ENCODE data around the gene MRM2.

MRM2 gene

DNA sequence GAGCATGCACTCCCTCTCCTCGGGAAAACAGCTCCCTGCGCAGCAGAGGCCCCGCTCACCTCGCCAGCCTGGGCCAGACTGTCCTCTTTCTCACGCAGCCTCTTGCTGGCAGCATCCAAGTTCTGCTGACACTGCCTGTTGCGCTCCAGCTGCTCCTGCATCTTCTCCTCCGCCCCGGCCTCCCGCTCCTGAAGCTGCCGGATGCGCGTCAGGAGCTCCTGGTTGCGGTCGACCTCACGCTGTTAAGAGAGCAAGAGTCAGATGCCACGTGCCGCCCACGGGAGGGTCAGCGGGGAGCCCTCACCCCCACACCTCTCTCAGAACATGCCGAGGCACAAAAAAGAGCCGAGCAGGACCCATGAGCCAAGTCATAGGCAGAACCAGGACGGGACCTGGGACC, 19.5 kb downstream of the MRM2 start:
- DNase-seq (ENCODE audit: low read depth), result no peak

DNA sequence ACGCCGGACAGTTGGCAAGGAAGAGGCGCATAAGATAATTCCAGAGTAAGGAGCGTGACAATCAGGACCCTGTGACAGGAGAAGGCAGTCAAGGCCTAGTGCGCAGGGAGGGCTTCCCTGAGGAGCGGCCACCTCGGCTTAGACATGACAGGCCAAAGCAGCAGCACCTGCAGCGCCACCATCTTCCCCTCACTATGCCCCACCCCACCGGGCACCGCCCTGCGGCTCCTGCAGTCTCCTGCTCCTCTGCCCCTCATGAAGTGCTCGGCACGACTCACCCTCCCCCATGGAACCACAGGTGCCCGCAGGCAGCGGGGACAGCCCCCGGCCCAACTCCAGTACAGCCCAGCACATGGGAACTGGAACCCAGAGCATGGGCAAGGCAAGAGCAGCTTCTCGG, 21.1 kb downstream of the MRM2 start:
- no peak for DNase-seq (ENCODE audit: low read depth)

DNA sequence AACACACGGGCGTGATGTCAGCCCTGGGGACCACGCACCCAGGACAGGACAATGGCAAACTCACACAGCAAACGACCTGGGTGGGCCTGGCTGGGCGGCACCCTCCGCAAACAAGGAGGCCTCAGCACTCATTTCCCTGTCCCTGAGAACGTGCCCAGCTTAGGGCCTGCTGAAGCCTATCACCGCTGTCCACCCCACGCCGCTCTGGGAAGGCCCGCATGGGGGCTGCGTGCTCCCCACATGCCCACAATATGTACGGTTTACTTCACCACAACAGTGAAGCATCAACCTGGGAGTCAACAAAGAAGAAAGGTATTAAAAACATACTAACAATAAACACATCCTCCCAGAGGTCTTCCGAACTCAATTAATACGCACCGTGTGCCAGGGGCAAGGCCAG, 21.5 kb downstream of the MRM2 start:
- DNase-seq (ENCODE audit: low read depth), result no peak

DNA sequence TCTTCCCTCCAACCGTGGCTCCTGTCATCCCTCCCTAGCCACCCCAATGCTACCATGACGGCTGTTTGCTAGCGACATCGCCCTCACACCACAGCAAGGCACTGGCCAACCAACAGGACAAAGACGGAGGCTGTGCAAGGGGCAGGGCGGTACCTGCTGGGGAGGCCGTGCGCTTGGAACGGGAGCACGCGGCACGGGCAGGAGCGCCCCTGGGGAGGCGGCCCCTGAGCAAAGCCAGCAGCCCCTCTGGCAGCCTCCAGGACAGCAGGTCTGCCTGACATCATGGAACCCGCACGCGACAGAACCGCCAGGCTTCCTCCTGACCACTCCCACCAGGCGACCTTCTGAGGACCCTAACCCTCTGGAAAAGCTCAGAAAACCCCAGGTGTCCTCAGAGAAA, 22.0 kb downstream of the MRM2 start:
- no peak for DNase-seq (ENCODE audit: low read depth)

DNA sequence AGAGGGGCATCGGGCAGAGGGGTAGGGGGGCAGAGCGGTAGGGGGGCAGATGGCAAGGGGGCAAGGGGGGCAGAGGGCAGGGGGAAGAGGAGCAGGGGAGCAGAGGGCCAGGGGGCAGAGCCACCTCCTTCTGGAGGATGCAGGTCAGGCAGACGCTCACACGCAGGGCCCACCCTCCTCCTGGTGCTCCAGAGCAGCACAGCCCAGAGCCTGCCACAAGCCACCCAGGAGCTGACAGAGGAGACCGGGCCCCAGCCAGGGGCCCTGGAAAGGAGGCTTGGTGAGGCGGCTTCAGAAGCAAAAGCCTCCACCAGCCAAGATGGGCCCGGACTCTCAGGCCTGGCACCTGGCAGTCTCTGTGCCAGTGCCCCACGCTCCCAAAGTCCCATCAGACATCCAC, 22.4 kb downstream of the MRM2 start:
- DNase-seq (ENCODE audit: low read depth), result no peak

DNA sequence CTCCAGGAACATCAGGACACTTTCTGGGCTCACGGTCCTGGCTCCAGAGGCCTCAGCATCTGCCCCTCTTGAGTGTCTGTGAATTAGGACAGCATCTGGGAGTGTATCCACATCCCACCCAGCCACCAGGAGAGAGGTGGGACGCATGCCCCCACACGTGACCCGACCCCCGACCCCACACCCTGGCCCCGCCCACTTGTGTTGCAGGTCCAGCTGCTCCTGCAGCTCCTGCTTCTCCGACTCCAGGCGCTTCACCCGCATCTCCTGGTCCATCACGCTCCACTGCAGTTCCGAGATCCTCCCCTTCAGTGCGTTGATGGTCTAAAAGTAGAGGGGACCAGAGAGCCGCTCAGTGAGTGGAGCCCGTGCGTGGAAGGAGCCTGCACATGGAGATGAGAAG, 22.9 kb downstream of the MRM2 start:
- no peak for DNase-seq (ENCODE audit: low read depth)

DNA sequence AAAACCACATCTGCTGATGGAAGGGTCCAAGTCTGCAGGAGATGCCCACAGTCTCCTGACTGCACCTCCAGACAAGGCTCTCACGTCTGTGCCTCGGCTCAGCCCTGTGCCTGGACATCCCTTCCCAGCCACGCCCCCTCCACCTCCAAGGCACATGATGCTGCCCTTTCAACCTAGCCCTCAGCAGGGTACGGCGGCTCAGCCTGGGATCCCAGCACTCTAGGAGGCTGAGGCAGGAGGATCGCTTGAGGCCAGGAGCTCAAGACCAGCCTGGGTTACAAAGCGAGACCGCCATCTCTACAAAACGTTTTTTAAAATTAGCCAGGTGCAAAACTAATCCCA, 23.6 kb downstream of the MRM2 start:
- DNase-seq (ENCODE audit: low read depth), result no peak

DNA sequence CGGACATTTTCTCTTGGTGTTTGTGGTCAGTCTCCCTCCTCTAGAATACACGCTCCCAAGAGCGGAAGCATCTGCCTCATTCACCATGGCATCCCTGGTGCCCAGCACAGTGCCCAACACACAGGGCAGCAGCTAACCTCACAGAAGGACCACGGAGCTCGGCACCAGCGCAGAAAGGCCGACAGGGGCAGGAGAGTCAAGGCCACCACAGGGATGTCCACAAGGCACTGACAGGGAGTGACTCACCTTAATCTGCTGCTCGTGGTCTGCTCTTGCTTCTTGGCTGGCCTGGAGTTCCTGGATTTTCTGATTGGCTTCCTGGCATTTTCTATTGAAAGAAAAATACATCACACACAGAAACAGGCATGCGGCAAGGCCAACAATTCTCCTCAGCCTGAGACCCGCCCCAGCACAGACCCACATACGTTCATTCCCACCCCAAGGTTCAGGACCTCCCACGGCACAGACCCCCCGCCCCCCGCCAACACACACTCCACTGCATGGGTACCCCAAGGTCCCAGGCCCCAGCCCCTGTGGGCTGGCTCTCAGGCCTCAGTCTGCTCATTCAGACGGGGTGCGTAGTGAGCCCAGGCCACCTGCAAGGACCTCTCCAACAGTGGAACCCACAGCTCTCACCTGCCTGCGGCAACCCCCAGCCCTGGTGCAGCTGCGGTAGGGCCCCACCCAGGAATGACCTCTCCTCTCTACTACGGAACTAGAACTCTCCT, 24.1 kb downstream of the MRM2 start:
- no peak for DNase-seq (ENCODE audit: low read depth)

DNA sequence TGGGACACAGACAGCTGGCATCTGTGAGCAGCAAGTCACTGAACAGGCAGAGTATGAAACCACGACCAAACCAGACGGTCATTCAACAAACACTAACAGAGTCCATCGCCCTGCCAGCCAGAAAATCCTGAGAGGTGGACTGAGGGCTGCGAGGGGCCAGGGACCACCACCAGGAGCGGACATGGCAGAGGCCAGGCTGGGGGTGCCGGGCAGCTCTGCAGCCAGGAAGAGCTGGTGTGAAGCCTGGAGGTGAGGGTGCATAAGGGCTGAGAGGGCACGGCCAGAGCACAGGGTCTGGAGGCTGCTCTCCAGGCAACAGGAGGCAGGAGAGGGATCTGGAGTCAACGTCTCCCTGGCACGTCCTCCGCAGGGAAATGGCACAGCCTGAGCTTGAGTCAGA, 24.8 kb downstream of the MRM2 start:
- DNase-seq (ENCODE audit: low read depth), result no peak

DNA sequence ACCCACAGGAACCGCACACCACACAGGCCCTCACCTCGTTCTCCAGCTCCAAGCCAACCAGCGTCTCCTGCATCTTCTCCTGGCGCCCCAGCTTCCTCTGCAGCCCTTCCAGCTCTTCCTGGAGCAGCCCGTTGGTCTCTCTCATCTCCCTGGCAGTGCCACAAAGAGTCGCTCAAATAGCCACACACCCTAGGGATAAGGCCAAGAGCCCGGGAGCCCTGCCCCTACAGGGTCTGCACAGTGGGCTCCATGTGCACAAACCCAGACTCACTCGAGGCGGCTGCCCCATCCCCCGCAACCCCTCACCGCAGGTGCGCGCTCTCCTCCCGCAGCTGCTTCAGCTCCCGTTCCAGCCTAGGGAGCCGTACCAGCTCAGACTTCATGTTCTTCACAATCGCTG, 26.2 kb downstream of the MRM2 start:
- DNase-seq (ENCODE audit: low read depth), result no peak

DNA sequence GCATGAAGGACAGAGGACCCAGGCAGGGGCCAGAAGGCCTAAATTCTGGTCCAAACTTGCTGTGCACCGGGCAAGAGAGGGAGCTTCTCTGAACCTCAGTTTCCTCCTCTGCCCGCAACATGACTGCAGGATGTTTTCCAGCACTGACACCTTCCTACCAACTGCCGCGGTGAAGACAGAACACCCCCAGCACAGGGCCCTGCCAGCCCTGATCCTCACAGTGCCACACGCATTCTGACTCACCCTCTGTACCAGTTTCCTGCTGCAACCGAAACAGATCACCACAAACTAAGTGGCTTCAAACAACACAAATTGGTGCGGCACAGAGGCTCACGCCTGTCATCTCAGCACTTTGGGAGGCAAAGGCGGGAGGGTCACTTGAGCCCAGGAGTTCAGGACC, 27.4 kb downstream of the MRM2 start:
- no peak for DNase-seq (ENCODE audit: low read depth)

DNA sequence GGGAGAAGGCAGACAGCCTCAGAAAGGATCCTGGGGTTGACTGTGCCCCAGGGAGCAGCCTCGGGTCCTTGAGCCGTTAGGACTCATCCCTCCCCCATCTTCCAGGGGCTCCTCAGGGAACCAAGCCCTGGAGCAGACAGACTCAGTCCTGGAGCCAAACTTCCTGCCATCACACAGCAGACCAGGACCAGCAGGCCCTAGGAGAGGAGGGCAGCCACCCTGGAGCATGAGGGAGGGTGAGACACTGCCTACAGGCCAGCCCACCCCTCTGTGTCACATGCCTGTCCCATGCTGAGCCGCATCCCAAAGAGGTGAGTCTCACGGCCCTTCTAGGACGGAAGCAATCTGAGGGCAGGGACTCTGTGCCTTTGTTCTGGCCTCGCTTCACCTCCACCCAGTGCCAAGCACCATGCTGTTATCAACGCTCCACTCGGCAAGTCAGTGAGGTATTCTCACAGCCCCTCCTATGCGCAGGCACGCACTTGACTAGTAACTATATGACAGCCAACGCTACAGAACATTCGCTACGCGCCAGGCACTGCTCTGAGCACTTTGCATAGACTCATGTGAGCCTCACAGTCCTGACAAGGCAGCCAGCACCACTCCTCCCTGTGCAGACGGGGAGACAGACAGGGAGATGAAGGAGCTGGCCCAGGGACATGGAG, 28.3 kb downstream of the MRM2 start:
- no peak for DNase-seq (ENCODE audit: low read depth)

DNA sequence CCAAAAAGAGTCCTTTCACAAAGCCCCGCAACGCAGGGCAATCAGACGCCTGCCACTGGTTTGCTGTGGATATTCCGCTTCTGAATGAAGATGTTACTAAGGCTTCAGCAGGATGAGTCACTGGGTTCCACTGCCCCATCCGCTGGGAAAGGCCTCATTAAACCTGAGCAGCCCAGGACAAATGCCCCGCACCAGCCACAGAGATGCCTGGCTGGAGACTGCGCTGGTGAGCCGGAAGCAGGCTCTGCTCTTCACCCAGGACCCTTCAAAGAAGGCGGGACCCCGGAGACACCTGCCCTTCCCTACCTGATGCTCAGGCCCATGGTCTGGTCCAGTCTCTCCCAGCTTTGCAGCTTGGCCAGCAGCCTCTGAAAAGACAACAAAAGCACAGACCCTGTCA, 29.1 kb downstream of the MRM2 start:
- DNase-seq (ENCODE audit: low read depth), result no peak

DNA sequence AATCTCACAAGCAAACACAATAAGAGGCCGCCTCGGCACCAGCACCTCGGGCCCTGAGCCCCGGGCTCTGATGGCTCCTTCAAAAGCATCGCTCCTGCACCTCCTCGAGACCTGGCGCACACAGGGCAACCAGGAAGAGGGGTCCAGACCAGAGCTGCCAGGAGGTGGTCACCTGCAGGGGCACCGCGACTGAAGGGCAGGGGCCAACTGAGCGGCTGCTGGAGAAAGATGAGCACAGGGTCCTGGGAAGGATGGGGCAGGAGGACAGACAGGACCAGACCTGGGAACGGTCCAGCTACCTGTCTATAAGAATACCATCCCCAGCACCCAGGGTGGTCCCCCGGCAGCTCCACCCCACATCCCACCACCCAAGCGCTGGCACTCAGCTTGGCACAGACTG, 30.1 kb downstream of the MRM2 start:
- no peak for DNase-seq (ENCODE audit: low read depth)

DNA sequence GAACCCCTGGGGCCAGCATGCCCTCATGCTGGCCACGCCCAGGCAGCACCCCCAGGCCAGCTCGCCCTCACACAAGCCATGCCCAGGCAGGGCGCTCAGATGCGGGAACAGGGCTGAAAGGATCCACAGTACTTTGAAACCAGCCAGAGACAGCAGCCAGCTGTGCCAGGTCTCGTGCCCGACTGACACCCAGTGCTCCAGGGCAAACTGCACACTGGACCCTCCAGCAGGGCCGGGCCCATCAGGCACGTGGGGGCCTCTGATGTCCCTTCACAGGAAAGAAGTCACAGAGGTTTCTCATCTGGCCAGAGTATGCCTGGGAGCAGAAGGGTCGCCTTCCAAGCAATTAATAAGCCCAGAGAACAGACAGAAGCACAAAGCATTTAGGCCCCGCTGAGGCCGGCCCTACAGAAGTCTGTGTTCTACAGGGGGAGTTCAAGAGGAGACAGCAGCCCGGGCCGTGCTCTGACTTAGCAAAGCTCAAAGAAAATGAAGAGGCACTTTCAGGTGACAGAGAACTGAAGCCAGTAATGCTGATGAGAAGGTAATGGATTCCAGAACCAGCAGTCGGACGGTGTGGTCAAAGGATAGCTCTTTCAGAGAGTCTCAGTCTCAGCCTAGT, 30.6 kb downstream of the MRM2 start:
- no peak for DNase-seq (ENCODE audit: low read depth)

DNA sequence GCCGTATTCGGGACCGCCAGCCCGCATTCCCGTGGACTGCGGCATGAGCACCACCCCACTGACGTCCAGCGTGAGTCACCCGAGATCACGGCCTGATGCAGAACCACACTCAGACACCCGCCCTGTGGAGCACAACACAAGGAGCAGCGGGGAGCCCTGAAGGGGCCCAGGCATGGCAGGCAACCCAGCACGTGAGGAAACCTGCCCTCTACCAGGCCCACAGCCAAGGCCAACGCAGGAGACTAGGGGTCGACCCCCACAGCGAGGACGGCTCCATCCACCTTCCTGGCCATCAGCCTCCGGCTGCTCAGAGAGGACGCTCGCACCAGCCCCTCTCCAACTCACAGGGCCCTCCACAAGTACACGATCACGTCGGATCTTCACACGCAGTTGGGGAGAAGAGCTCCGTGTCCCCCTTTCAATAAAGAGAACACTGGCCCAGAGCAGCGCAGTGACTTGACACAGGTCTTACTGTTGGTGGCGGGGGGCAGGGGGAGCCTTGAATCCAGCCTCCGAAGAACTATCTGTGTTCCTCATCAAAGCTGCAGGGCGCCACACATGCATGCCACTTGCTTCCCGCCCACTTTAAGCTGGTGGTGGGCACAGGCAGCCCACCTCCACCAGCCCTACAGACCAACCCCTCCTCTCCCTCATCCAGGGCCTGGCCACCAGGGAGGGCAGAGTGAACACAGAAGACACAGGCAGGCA, 31.3 kb downstream of the MRM2 start:
- DNase-seq (ENCODE audit: low read depth), result no peak

DNA sequence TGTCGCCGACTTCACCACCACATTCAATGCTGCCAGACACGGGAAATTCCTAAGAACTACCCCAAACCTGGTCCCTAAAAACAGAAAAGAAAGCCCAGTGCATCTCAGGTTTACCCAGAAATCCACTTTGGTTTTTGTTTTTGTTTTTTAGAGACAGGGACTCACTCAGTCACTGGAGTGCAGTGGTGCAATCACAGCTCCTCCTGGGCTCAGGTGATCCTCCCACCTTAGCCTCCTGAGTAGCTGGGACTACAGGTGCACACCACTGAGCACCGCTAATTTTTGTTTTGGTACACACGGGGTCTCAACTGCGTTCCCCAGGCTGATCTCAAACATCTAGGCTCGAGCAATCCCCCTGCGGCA, 32.1 kb downstream of the MRM2 start:
- no peak for DNase-seq (ENCODE audit: low read depth)

DNA sequence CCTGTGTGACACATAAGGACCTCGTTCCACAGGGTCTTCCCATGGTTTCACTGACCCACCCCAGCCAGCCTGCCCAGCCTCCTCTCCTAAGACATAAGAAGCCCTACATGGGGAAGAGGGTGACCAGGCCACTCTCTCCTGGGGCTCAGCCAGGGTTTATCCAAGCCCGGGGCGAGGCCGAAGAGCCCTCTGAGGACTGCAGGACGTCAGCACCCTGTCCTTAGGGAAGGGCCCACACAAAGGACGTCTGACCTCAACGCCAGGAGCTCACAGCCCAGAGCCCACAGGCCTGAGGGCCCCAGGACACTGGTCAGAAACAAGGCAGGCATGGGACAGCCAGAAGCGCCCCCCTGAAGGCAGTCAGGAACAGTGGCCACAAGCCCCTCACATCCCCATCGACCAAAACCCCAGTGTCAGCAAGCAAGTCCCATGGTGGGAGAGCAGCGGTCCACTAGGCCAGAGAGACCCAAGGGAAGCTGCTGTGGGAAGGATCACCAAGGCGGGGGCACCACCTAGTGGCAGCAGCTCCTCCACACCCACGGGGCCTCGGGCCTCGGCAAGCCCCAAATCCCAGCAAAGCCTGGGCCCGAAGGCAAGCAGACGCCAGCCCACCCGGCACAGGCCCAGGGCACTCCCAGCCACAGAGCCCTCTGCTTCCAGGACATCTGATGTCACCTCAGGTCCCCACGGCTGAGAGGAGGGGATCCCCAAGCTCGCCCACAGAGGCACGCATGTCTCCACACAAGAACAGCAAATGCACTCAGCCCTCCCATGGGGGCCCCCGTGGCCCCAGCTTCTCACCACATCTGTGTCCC, 32.7 kb downstream of the MRM2 start:
- peak; percentile 23 for DNase-seq (ENCODE audit: low read depth)

DNA sequence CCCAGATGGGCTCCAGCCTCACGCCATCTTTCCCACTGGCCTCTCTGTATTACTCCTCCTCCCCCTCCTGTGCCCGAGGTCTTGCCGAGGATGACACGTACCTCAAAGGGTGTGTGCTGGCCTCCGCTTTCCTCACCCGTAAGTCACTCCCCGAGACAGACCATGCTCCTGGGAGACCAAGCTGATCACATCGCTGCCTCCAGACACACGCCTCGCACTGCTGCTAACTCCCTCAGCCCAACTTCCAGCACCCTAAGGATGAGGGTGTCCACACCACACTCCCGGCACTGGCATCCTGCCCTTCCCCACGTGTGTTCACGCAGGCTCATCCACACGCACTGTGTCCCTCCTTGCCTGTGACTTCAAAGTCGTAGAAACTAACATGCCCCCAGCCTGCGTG, 33.3 kb downstream of the MRM2 start:
- no peak for DNase-seq (ENCODE audit: low read depth)

DNA sequence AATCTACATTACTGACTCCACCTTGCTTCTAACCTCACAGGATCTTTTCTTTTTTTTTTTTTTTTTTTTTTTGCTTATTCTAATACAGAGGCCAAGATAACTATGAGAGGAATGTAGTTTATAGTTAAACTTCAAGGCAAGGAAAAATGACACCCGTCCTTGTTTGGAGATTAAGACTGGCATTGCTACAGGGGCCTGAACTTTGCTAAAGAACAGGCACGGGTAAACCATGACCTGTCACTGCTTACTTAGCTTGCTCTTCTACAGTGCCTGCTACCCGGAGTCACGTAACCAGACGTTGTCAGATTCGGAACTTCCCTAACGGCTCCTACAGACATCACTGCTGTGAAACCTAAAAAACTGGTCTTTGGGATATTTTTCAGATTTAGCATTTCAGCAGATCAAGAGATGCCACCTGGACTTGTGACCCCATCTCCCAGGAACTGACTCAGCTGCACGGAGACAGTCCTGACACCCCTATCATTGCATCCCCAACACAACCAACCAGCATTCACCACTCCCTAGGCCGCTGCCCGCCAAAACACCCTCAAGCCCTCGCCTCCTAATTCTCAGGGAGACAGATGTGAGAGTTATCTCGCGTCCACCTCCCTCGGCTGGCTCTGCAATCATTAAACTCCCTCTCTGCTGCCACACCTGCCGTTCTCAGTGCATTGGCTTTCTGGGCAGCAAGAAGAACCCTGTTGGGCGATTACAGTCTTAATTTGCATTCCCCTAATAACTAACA, 36.8 kb downstream of the MRM2 start:
- DNase-seq (ENCODE audit: low read depth), result no peak

DNA sequence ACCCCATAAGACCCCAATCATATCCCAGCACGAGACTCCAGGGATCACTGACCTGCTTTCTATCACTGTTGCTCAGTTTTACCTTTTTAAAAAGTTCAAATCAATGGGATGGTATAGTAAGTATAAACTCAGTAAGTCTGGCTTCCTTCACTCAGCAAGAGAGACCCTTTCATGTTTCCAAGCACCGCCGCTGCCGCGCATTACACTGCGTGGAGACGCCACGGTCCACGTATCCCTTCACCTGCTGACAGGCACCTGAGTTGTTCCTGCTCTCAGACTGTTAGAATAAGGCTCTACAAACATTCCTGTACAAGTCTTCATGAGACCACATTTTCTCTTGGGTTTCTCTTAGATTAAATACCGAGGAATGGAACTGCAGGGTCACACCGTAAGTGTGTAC, 37.6 kb downstream of the MRM2 start:
- DNase-seq (ENCODE audit: low read depth), result no peak
